GM19099 (cell line): ENCODE results near the gene ACSM6.

ENCODE experiments used
- POLR2A ChIP-seq: IDR thresholded peaks from 3 replicates; pipeline ENCODE4 v1.6.1; 2011; ENCODE audit warnings: low read depth; ENCODE audit not compliant: insufficient read length; ENCODE audit errors: extremely low read depth

ACSM6 gene

GRCh38 chr10:95237376-95238170, 43.5 kb downstream of the ACSM6 start:
- no peak for TF ChIP-seq POLR2A

- no peak for TF ChIP-seq POLR2A
Measured at GRCh38 chr10:95240811-95241210, 46.8 kb downstream of the ACSM6 start.

- no peak for TF ChIP-seq POLR2A
Measured at GRCh38 chr10:95241533-95241932, 47.5 kb downstream of the ACSM6 start.

- TF ChIP-seq POLR2A = no peak
Measured at GRCh38 chr10:95242581-95243317, 48.7 kb downstream of the ACSM6 start.

GRCh38 chr10:95243318-95243617, 49.2 kb downstream of the ACSM6 start:
- no peak for TF ChIP-seq POLR2A

- TF ChIP-seq POLR2A = no peak
Measured at GRCh38 chr10:95244152-95244551, 50.1 kb downstream of the ACSM6 start.

- no peak for TF ChIP-seq POLR2A
Measured at GRCh38 chr10:95245425-95246055, 51.5 kb downstream of the ACSM6 start.

- no peak for TF ChIP-seq POLR2A
Measured at GRCh38 chr10:95246582-95247051, 52.6 kb downstream of the ACSM6 start.

GRCh38 chr10:95247200-95247880, 53.3 kb downstream of the ACSM6 start:
- TF ChIP-seq POLR2A = no peak

- TF ChIP-seq POLR2A = no peak
Measured at GRCh38 chr10:95247881-95248583, 54.0 kb downstream of the ACSM6 start.

- TF ChIP-seq POLR2A = no peak
Measured at GRCh38 chr10:95248989-95249388, 55.0 kb downstream of the ACSM6 start.

GRCh38 chr10:95249467-95249866, 55.4 kb downstream of the ACSM6 start:
- no peak for TF ChIP-seq POLR2A

- TF ChIP-seq POLR2A = no peak
Measured at GRCh38 chr10:95250856-95251255, 56.8 kb downstream of the ACSM6 start.

GRCh38 chr10:95253007-95253406, 59.0 kb downstream of the ACSM6 start:
- TF ChIP-seq POLR2A = no peak

GRCh38 chr10:95253686-95254085, 59.6 kb downstream of the ACSM6 start:
- TF ChIP-seq POLR2A = no peak
